HUES64 (cell line): ENCODE data around the gene PRDM7.
"Not testable (repeated sequence)": the region's sequence is repeated elsewhere in the genome, so short reads cannot be mapped to it uniquely, and the experiment has no call there.

ENCODE experiments used
- H3K27ac ChIP-seq: 2 replicates; pipeline ENCODE4 v1.7.0; 2013; ENCODE audit warnings: low read depth, low read length, inconsistent platforms
- H3K27me3 ChIP-seq: 2 replicates; pipeline ENCODE4 v1.6.1; 2013; ENCODE audit warnings: mild to moderate bottlenecking, low read length; ENCODE audit not compliant: insufficient read depth
- H3K36me3 ChIP-seq: 2 replicates; pipeline ENCODE4 v1.6.1; 2013; ENCODE audit warnings: mild to moderate bottlenecking, low read length; ENCODE audit not compliant: insufficient read depth
- H3K4me1 ChIP-seq: 2 replicates; pipeline ENCODE4 v1.6.1; 2013; ENCODE audit warnings: mild to moderate bottlenecking, low read length, moderate library complexity; ENCODE audit not compliant: insufficient read depth
- H3K4me3 ChIP-seq: 2 replicates; pipeline ENCODE4 v1.5.1; 2013; ENCODE audit warnings: mild to moderate bottlenecking, low read length, moderate library complexity
- H3K9ac ChIP-seq: 2 replicates; pipeline ENCODE4 v1.6.1; 2013; ENCODE audit warnings: mild to moderate bottlenecking, low read depth, low read length
- H3K9me3 ChIP-seq: 2 replicates; pipeline ENCODE4 v1.6.1; 2013; ENCODE audit warnings: low read depth, low read length; ENCODE audit not compliant: insufficient read depth
- WGBS: fragments of 150-250, 120-280 bp; methylation state at CpG from one replicate; pipeline ENCODE4 v1.1.7; 2013; ENCODE audit warnings: missing lambda C conversion rate; 5-methylcytosine and 5-hydroxymethylcytosine counted together

PRDM7 gene

GRCh38 chr16:90010676-90011507 lies 66.2 kb downstream of the PRDM7 start:
- 92% methylated on average over 22 of the region's 22 CpGs for WGBS
- H3K27ac ChIP-seq = no peak overlapping the region
- peaks cover 27% of the 10 kb centered on the region for H3K36me3 ChIP-seq
- H3K9me3 ChIP-seq = no peaks in the 10 kb centered on the region
- no peaks in the 10 kb centered on the region for H3K27me3 ChIP-seq
- H3K4me3 ChIP-seq = no peak overlapping the region
- no peaks in the 10 kb centered on the region for H3K4me1 ChIP-seq
- no peak overlapping the region for H3K9ac ChIP-seq

GRCh38 chr16:90009172-90009899 lies 67.8 kb downstream of the PRDM7 start:
- no peak overlapping the region for H3K9ac ChIP-seq

GRCh38 chr16:90008708-90009145 lies 68.4 kb downstream of the PRDM7 start:
- Histone ChIP-seq H3K9ac (no peak overlapping the region), H3K9me3 (no peaks in the 10 kb centered on the region), H3K36me3 (peaks cover 23% of the 10 kb centered on the region), H3K4me3 (no peak overlapping the region), H3K27me3 (no peaks in the 10 kb centered on the region), H3K27ac (no peak overlapping the region), H3K4me1 (no peaks in the 10 kb centered on the region)
- WGBS = 94% methylated on average over 13 of the region's 13 CpGs

More at GRCh38 chr16:90009172-90009899, 67.8 kb downstream of the PRDM7 start:
- H3K4me1 ChIP-seq = no peaks in the 10 kb centered on the region
- WGBS = 94% methylated on average over 22 of the region's 22 CpGs
- no peak overlapping the region for H3K27ac ChIP-seq
- H3K4me3 ChIP-seq = no peak overlapping the region
- no peaks in the 10 kb centered on the region for H3K9me3 ChIP-seq
- H3K36me3 ChIP-seq = peaks cover 23% of the 10 kb centered on the region
- no peaks in the 10 kb centered on the region for H3K27me3 ChIP-seq

- H3K9me3 ChIP-seq, H3K4me3 ChIP-seq, H3K27me3 ChIP-seq, H3K27ac ChIP-seq, H3K9ac ChIP-seq, H3K4me1 ChIP-seq: not testable (repeated sequence)
- H3K36me3 ChIP-seq = peaks cover 23% of the 10 kb centered on the region
- 88% methylated on average over 10 of the region's 13 CpGs for WGBS
These were observed 69.4 kb downstream of the PRDM7 start for GRCh38 chr16:90007635-90008234.

GRCh38 chr16:90007015-90007414 lies 70.1 kb downstream of the PRDM7 start:
- Histone ChIP-seq H3K9ac (no peak overlapping the region), H3K27me3 (no peaks in the 10 kb centered on the region), H3K4me3 (no peak overlapping the region), H3K4me1 (no peaks in the 10 kb centered on the region), H3K36me3 (peaks cover 23% of the 10 kb centered on the region), H3K9me3 (no peaks in the 10 kb centered on the region), H3K27ac (no peak overlapping the region)
- 90% methylated on average over 6 of the region's 7 CpGs for whole genome bisulfite sequencing
